ENCODE measurements around the gene ACTR6. TPM values are rescaled to one million over a fixed set of nuclear protein-coding genes. Genes with fewer than 3 reads are reported as not detected.

The ACTR6 gene
- total and polyA plus RNA-seq, 10 of the 15 experiments (the other 5 are each of a cell fraction or from before 2014, with no cell fraction given), result 17.4 to 62.4 (median 40.5) TPM

- Histone ChIP-seq H3K4me1 (ENCODE audit: control insufficient read depth, insufficient read depth, low read length) (no peaks in the 10 kb centered on the region), H4K20me1 (ENCODE audit: control insufficient read depth, insufficient read depth) (no peaks in the 10 kb centered on the region), H3K4me2 (ENCODE audit: control insufficient read depth, insufficient read depth) (no peak overlapping the region), H2AFZ (ENCODE audit: control insufficient read depth, low read depth, low read length) (no peak overlapping the region), H3K9ac (ENCODE audit: control insufficient read depth, insufficient read depth, low read length) (no peak overlapping the region), H3K9me3 (replicated peaks; ENCODE audit: control insufficient read depth, insufficient read depth, low read length) (no peaks in the 10 kb centered on the region), H3K27ac (ENCODE audit: control insufficient read depth, insufficient read depth) (no peak overlapping the region), H3K4me3 (no peak overlapping the region), H3K27me3 (replicated peaks in 1 of 2; ENCODE audit: control insufficient read depth in 2 of 2, insufficient read depth in 2 of 2, low read length in 1 of 2) (no peaks in the 10 kb centered on the region), H3K36me3 (ENCODE audit: control insufficient read depth in 2 of 2, insufficient read depth in 2 of 2, low read length in 1 of 2) (peaks cover 0 to 10% of the 10 kb centered on the region in 2 experiments; a peak in 2 of 4 replicates), H3K79me2 (ENCODE audit: control insufficient read depth, insufficient read depth, low read length) (no peaks in the 10 kb centered on the region)
- in situ Hi-C loops (cut with MboI) (no loop called here), intact Hi-C loops (cut with micrococcal nuclease; ENCODE audit: unreplicated experiment) (no loop called here)
- 95% methylated on average over 5 of the region's 5 CpGs for WGBS (ENCODE audit: insufficient coverage, insufficient replicate concordance, low lambda C conversion rate, missing lambda C conversion rate)
- DNase-seq (ENCODE audit: low read depth, low spot score) (no peak), ATAC-seq (no peak), FAIRE-seq (no peak)
- ChIA-PET SMC1A (ENCODE audit: uncharacterized antibody, unreplicated experiment) (no interaction called here), RAD21 (ENCODE audit: unreplicated experiment) (no interaction called here), CTCF (interaction anchor here (0.6 to 1.0 kb wide), 3 partner anchors 185 to 1913 kb away, joined by 3 to 4 read pairs (median 4); no protein-coding TSS in a partner anchor), POLR2A (interaction anchor here (0.5 kb wide), 1 partner anchor 167 kb away, joined by 3 read pairs; no protein-coding TSS in a partner anchor)
- BruUV-seq (replicated peaks), result no TSS peak
- TF ChIP-seq ZNF687 (IDR thresholded peaks at IDR 0.05), result no peak
- no peak for TF ChIP-seq TCF12 (IDR thresholded peaks at IDR 0.05; ENCODE audit: low read depth, low read length)
- TF ChIP-seq PRDM15 (CRISPR knock-in tag; IDR thresholded peaks at IDR 0.05), result no peak
- TF ChIP-seq SIN3A (IDR thresholded peaks at IDR 0.05; ENCODE audit: low read depth, low read length), result no peak
- TF ChIP-seq TAF1 (IDR thresholded peaks at IDR 0.05; ENCODE audit: borderline replicate concordance, low read depth, low read length), result no peak
- no peak for TF ChIP-seq IKZF1 (conservative IDR thresholded peaks at IDR 0.05)
- no peak for TF ChIP-seq RELA (IDR thresholded peaks at IDR 0.05; ENCODE audit: borderline replicate concordance, partially characterized antibody)
- no peak for TF ChIP-seq ZBTB11 (CRISPR knock-in tag; IDR thresholded peaks at IDR 0.05)
- TF ChIP-seq CTCF (IDR thresholded peaks at IDR 0.05 in 2 of 3, conservative IDR thresholded peaks at IDR 0.05 in 1 of 3; ENCODE audit: control insufficient read depth in 2 of 3, extremely low read depth in 1 of 3, insufficient read depth in 1 of 3, low read depth in 3 of 3, low read length in 3 of 3), result no peak
Measured at GRCh38 chr12:100219328-100220109, 18.9 kb downstream of the ACTR6 start.

Data from GM12878 (cell line).